ENCODE data around the gene ELL2. TPM values are rescaled to one million over a fixed set of nuclear protein-coding genes. Genes with fewer than 3 reads are reported as not detected.

The ELL2 gene
- total RNA-seq, 2 donors from 2014 or later = 26.9 to 38.2 TPM

DNA sequence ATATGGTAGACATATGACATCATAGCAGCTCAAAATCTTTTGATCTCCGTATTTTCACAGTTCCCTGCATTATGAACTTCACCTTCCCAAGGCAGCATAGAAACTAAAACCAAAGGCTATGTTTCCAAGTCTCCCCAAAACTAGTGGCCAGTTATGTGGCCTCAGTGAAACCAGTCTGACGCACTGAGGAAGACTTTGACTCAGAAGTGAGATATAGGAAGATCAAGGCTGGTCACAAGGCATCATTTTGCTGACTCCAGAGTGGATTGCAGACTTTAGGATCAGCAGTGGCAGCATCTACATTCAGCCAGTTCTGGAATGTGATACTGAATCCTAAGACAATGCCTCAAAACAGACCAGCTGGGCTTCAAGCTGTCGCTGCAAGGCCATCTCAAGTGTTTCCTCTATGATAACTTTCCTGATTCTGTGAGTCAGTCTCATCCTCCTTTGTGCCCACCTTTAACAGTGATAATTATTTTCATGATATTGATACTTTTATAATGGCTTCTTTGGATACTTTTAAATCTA is 34.4 kb upstream of the ELL2 start:
- intact Hi-C loops (cut with DNase I) = no loop called here
- no peaks in the 10 kb centered on the region for H3K36me3 ChIP-seq
- no peaks in the 10 kb centered on the region for H3K9me3 ChIP-seq
- no peaks in the 10 kb centered on the region for H3K4me1 ChIP-seq
- no peak overlapping the region for H3K4me3 ChIP-seq
- H3K27me3 ChIP-seq = no peaks in the 10 kb centered on the region
- no peak overlapping the region for H3K27ac ChIP-seq
- TF ChIP-seq, protein P1, sequence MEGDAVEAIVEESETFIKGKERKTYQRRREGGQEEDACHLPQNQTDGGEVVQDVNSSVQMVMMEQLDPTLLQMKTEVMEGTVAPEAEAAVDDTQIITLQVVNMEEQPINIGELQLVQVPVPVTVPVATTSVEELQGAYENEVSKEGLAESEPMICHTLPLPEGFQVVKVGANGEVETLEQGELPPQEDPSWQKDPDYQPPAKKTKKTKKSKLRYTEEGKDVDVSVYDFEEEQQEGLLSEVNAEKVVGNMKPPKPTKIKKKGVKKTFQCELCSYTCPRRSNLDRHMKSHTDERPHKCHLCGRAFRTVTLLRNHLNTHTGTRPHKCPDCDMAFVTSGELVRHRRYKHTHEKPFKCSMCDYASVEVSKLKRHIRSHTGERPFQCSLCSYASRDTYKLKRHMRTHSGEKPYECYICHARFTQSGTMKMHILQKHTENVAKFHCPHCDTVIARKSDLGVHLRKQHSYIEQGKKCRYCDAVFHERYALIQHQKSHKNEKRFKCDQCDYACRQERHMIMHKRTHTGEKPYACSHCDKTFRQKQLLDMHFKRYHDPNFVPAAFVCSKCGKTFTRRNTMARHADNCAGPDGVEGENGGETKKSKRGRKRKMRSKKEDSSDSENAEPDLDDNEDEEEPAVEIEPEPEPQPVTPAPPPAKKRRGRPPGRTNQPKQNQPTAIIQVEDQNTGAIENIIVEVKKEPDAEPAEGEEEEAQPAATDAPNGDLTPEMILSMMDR (IDR thresholded peaks at IDR 0.05) = no peak
- DNase-seq = no peak
- no peak overlapping the region for H3K9ac ChIP-seq (ENCODE audit: low read depth in 2 of 2, low read length in 2 of 2)

DNA sequence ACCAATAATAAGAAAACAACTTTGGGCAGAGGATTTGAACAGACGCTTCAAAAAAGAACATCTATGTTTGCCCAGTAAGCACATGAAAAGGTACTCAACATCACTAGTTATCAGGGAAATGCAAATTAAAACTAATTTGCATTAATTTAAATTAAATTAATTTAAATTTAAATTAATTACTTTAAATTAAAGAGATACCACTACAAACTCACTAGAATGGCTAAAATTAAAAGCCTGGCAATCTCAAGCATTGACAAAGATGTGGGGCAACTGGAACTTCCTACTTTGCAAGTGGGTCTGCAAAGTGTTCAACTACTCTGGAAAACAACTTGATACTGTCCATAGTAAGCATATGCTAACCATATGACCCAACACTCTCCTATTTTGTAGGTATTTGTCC is 32.1 kb upstream of the ELL2 start:
- H3K9ac ChIP-seq (ENCODE audit: low read depth in 2 of 2, low read length in 2 of 2) = no peak overlapping the region
- no peak for DNase-seq
- intact Hi-C loops (cut with DNase I) = no loop called here
- no peaks in the 10 kb centered on the region for H3K9me3 ChIP-seq
- no peaks in the 10 kb centered on the region for H3K27me3 ChIP-seq
- TF ChIP-seq, protein P1 (IDR thresholded peaks at IDR 0.05) = no peak
- no peak overlapping the region for H3K4me3 ChIP-seq
- no peaks in the 10 kb centered on the region for H3K4me1 ChIP-seq
- H3K36me3 ChIP-seq = no peaks in the 10 kb centered on the region
- no peak overlapping the region for H3K27ac ChIP-seq

DNA sequence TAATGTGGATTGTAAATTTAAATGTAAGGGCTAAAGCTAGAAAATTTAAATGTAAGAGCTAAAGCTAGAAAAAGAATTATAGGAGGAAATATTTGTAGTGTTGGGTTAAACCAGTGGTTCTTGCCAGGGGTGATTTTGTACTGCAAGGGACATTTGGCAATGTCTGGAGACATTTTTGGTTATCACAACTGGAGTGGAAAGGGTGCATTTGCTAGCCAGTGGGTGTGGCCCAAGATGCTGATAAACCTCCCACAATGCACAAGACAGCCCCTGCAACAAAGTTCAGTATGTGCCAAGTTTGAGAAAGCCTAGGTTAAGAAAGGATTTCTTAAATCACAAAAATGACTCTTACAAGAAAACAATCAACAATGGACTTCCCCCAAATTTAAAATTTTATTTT is 31.6 kb upstream of the ELL2 start:
- intact Hi-C loops (cut with DNase I) = no loop called here
- DNase-seq = no peak
- TF ChIP-seq, protein P1 (IDR thresholded peaks at IDR 0.05) = no peak
- no peaks in the 10 kb centered on the region for H3K4me1 ChIP-seq
- H3K9ac ChIP-seq (ENCODE audit: low read depth in 2 of 2, low read length in 2 of 2) = no peak overlapping the region
- no peaks in the 10 kb centered on the region for H3K36me3 ChIP-seq
- no peaks in the 10 kb centered on the region for H3K9me3 ChIP-seq
- no peak overlapping the region for H3K27ac ChIP-seq
- H3K4me3 ChIP-seq = no peak overlapping the region
- no peaks in the 10 kb centered on the region for H3K27me3 ChIP-seq

DNA sequence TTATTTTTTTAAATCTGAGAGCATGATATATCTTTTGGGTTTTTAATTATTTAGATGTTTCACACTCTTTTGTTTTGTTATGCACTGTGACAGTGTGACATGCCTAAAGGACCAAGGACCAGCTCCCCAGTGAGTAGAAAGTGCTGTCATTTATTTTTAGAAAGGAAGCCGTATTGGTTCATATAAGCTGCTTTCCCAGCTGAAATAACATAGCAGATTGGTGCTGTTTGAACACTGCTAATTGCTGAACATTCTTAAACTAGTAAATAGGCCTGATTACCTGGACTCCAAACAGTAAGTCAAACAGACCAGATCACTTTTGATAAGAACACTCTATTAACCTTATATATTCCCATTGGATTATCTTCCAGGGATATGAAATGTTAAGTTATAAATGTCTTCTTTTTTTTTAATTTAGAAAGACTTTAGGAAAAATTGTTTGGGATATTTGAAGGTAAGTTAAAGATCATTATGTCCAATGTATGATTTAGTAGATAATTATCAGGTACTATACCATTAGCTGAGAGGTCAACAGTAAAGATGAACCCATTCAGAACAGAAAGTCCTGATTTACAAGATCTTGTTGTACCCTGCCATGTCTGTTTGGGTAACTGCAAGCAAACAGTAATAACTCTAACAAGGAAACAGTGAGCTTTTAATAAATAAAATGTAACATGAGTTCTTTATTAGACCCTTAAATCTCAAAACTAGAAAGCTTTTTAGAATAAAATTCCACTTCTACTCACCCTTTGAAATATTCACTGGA is 27.8 kb upstream of the ELL2 start:
- Histone ChIP-seq H3K4me1 (no peaks in the 10 kb centered on the region), H3K27ac (no peak overlapping the region), H3K36me3 (no peaks in the 10 kb centered on the region), H3K9ac (ENCODE audit: low read depth in 2 of 2, low read length in 2 of 2) (no peak overlapping the region), H3K9me3 (no peaks in the 10 kb centered on the region), H3K27me3 (no peaks in the 10 kb centered on the region), H3K4me3 (no peak overlapping the region)
- DNase-seq = no peak
- TF ChIP-seq, protein P1 (IDR thresholded peaks at IDR 0.05) = no peak
- intact Hi-C loops (cut with DNase I) = no loop called here

DNA sequence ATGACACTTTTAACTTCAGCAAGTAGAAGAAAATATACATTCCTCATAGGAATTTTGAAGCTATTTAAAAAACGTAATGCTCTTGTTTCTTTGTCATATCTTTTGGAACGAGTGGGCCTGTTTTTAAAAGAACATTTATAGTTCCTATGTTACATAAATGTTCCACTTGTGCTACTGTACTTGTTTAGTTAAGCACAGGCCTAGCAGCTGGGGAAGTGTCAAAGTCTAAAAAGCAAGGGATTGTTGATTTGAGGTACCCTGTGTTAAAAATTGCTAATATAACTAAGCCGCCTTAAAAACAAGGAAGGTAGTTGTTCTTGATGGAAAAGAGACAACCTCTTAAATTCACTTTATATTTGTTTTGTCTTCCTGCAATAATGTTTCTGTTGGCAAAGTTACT is 27.2 kb upstream of the ELL2 start:
- DNase-seq = no peak
- Histone ChIP-seq H3K4me3 (no peak overlapping the region), H3K27ac (no peak overlapping the region), H3K9me3 (no peaks in the 10 kb centered on the region), H3K36me3 (no peaks in the 10 kb centered on the region), H3K27me3 (no peaks in the 10 kb centered on the region), H3K4me1 (no peaks in the 10 kb centered on the region), H3K9ac (ENCODE audit: low read depth in 2 of 2, low read length in 2 of 2) (no peak overlapping the region)
- TF ChIP-seq, protein P1 (IDR thresholded peaks at IDR 0.05) = no peak
- intact Hi-C loops (cut with DNase I) = no loop called here
